HepG2 (cell line): ENCODE data around the gene MYH10.

Experiments
- ASH2L ChIP-seq: fragments of 300-600, 200-600 bp; sonication (generic); IDR thresholded peaks from 2 replicates; pipeline ENCODE4 v1.7.0; 2017; ENCODE audit warnings: low read depth, mild to moderate bottlenecking, moderate library complexity, mixed read lengths, low read length; ENCODE audit not compliant: insufficient read length
- CHD2 ChIP-seq: IDR thresholded peaks from 2 replicates; pipeline ENCODE4 v1.6.1; 2011; ENCODE audit warnings: low read depth, low read length, improper control_type of control experiment
- LCORL ChIP-seq, 2 experiments: fragments of 450-650 bp in 1 of 2; sonication (generic) in 1 of 2; formaldehyde crosslinking in 1 of 2; IDR thresholded peaks; 2 replicates each; pipeline versions ENCODE4 v1.5.0 to v1.6.1; 2017 to 2020; ENCODE audit warnings: antibody characterized with exemption in 1 of 2, missing genetic modification reagents in 1 of 2
- NFIC ChIP-seq: IDR thresholded peaks from 2 replicates; pipeline ENCODE4 v1.6.1; 2012; ENCODE audit warnings: mild to moderate bottlenecking, low read length, inconsistent platforms
- SETDB1 ChIP-seq: sonication (generic); formaldehyde crosslinking; IDR thresholded peaks from 2 replicates; pipeline ENCODE4 v1.5.1; 2020; ENCODE audit warnings: missing genetic modification reagents, mild to moderate bottlenecking, borderline replicate concordance
- TEAD2 ChIP-seq: sonication (generic); formaldehyde crosslinking; IDR thresholded peaks from 2 replicates; pipeline ENCODE4 v1.9.0; 2021; ENCODE audit warnings: missing genetic modification reagents
- ZFX ChIP-seq: sonication (generic); formaldehyde crosslinking; IDR thresholded peaks from 2 replicates; pipeline ENCODE4 v1.4.0; 2020; ENCODE audit warnings: mild to moderate bottlenecking, low read depth, missing genetic modification reagents, moderate library complexity
- ZGPAT ChIP-seq: IDR thresholded peaks from 2 replicates; pipeline ENCODE4 v1.6.1; 2016; ENCODE audit warnings: mild to moderate bottlenecking
- ZNF580 ChIP-seq: IDR thresholded peaks from 2 replicates; pipeline ENCODE4 v1.6.1; 2016; ENCODE audit warnings: low read depth, borderline replicate concordance
- TF ChIP-seq, protein P1 (sequence below): sonication (generic); formaldehyde crosslinking; IDR thresholded peaks from 2 replicates; pipeline ENCODE4 v1.5.0; 2020; ENCODE audit warnings: mild to moderate bottlenecking, missing genetic modification reagents, moderate library complexity
- TF ChIP-seq, protein P2 (sequence below), 2 experiments: sonication (generic) in 1 of 2; formaldehyde crosslinking in 1 of 2; IDR thresholded peaks; 2 replicates each; pipeline versions ENCODE4 v1.4.0 to v1.6.1; 2016 to 2020; ENCODE audit warnings: borderline replicate concordance in 1 of 2, low read depth in 1 of 2, mild to moderate bottlenecking in 1 of 2, missing genetic modification reagents in 1 of 2
- TF ChIP-seq, protein P3 (sequence below), 2 experiments: IDR thresholded peaks; 2 replicates each; pipeline ENCODE4 v1.6.1; 2011 to 2012; ENCODE audit warnings: low read length in 2 of 2, borderline replicate concordance in 1 of 2, low read depth in 1 of 2, mild to moderate bottlenecking in 1 of 2, moderate library complexity in 1 of 2

- TF ChIP-seq ZFX (CRISPR knock-in tag) (no peak), SETDB1 (CRISPR knock-in tag) (no peak), ASH2L (no peak), ZNF580 (CRISPR knock-in tag) (no peak), LCORL (IDR thresholded peaks at IDR 0.05) (no peak), LCORL (CRISPR knock-in tag; IDR thresholded peaks at IDR 0.05) (no peak), CHD2 (no peak), NFIC (no peak), TEAD2 (no peak), ZGPAT (CRISPR knock-in tag) (no peak)
- TF ChIP-seq, protein P1, sequence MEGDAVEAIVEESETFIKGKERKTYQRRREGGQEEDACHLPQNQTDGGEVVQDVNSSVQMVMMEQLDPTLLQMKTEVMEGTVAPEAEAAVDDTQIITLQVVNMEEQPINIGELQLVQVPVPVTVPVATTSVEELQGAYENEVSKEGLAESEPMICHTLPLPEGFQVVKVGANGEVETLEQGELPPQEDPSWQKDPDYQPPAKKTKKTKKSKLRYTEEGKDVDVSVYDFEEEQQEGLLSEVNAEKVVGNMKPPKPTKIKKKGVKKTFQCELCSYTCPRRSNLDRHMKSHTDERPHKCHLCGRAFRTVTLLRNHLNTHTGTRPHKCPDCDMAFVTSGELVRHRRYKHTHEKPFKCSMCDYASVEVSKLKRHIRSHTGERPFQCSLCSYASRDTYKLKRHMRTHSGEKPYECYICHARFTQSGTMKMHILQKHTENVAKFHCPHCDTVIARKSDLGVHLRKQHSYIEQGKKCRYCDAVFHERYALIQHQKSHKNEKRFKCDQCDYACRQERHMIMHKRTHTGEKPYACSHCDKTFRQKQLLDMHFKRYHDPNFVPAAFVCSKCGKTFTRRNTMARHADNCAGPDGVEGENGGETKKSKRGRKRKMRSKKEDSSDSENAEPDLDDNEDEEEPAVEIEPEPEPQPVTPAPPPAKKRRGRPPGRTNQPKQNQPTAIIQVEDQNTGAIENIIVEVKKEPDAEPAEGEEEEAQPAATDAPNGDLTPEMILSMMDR (CRISPR knock-in tag), result no peak
- TF ChIP-seq, protein P2, sequence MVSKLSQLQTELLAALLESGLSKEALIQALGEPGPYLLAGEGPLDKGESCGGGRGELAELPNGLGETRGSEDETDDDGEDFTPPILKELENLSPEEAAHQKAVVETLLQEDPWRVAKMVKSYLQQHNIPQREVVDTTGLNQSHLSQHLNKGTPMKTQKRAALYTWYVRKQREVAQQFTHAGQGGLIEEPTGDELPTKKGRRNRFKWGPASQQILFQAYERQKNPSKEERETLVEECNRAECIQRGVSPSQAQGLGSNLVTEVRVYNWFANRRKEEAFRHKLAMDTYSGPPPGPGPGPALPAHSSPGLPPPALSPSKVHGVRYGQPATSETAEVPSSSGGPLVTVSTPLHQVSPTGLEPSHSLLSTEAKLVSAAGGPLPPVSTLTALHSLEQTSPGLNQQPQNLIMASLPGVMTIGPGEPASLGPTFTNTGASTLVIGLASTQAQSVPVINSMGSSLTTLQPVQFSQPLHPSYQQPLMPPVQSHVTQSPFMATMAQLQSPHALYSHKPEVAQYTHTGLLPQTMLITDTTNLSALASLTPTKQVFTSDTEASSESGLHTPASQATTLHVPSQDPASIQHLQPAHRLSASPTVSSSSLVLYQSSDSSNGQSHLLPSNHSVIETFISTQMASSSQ (IDR thresholded peaks at IDR 0.05; ENCODE audit: low read depth), result no peak
- TF ChIP-seq, protein P2 (CRISPR knock-in tag; IDR thresholded peaks at IDR 0.05; ENCODE audit: borderline replicate concordance), result no peak
- TF ChIP-seq, protein P3, sequence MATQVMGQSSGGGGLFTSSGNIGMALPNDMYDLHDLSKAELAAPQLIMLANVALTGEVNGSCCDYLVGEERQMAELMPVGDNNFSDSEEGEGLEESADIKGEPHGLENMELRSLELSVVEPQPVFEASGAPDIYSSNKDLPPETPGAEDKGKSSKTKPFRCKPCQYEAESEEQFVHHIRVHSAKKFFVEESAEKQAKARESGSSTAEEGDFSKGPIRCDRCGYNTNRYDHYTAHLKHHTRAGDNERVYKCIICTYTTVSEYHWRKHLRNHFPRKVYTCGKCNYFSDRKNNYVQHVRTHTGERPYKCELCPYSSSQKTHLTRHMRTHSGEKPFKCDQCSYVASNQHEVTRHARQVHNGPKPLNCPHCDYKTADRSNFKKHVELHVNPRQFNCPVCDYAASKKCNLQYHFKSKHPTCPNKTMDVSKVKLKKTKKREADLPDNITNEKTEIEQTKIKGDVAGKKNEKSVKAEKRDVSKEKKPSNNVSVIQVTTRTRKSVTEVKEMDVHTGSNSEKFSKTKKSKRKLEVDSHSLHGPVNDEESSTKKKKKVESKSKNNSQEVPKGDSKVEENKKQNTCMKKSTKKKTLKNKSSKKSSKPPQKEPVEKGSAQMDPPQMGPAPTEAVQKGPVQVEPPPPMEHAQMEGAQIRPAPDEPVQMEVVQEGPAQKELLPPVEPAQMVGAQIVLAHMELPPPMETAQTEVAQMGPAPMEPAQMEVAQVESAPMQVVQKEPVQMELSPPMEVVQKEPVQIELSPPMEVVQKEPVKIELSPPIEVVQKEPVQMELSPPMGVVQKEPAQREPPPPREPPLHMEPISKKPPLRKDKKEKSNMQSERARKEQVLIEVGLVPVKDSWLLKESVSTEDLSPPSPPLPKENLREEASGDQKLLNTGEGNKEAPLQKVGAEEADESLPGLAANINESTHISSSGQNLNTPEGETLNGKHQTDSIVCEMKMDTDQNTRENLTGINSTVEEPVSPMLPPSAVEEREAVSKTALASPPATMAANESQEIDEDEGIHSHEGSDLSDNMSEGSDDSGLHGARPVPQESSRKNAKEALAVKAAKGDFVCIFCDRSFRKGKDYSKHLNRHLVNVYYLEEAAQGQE (IDR thresholded peaks at IDR 0.05; ENCODE audit: borderline replicate concordance in 1 of 2, low read depth in 1 of 2, low read length in 2 of 2), result no peak
These were observed 145.0 kb downstream of the MYH10 start for GRCh38 chr17:8485491-8485890.
